IPS DF 6.9 (cell line): ENCODE measurements around the gene ZNF487.

Source experiments
- DNase-seq: peaks from one replicate; pipeline ENCODE4 v3.0.0-alpha.2; 2013; ENCODE audit warnings: low read depth, low spot score
- H3K27ac ChIP-seq: one replicate; pipeline ENCODE4 v1.5.1; 2013; ENCODE audit warnings: low read length, control low read depth
- H3K27me3 ChIP-seq: 2 replicates; pipeline ENCODE4 v1.6.1; 2013; ENCODE audit warnings: mild to moderate bottlenecking, low read length; ENCODE audit not compliant: control insufficient read depth, insufficient read depth
- H3K36me3 ChIP-seq: 2 replicates; pipeline ENCODE4 v1.6.1; 2013; ENCODE audit warnings: low read length; ENCODE audit not compliant: control insufficient read depth, insufficient read depth
- H3K4me1 ChIP-seq: 2 replicates; pipeline ENCODE4 v1.6.1; 2013; ENCODE audit warnings: low read length; ENCODE audit not compliant: control insufficient read depth, insufficient read depth
- H3K4me3 ChIP-seq: 2 replicates; pipeline ENCODE4 v1.5.1; 2013; ENCODE audit warnings: mild to moderate bottlenecking, low read length
- H3K9me3 ChIP-seq: 2 replicates; pipeline ENCODE4 v1.6.1; 2013; ENCODE audit warnings: low read length, inconsistent platforms; ENCODE audit not compliant: control insufficient read depth, insufficient read depth
- WGBS: extraction: QIAGEN DNeasy Blood & Tissue Kit; methylation state at CpG from one replicate; pipeline ENCODE4 v1.1.7; 2013; ENCODE audit warnings: mixed read lengths, missing lambda C conversion rate; ENCODE audit not compliant: insufficient read length, insufficient coverage; 5-methylcytosine and 5-hydroxymethylcytosine counted together

Gene ZNF487

DNA sequence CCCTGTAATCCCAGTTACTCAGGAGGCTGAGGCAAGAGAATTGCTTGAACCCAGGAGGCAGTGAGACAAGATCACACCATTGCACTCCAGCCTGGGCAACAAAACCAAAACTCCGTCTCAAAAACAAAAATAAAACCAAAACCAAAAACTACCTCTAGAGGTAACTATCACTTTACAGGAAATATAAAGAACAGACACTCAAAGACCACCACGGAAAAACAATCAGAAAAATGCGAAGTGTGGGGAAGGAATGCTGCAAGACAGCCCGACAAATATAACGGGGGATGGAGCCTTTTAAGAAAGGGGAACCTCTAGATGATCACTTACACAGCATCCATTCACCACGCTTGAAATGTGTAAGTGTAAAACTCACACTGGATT lies 32.2 kb upstream of the ZNF487 start:
- no CpG with 5 or more reads among the region's 6 CpGs for whole genome bisulfite sequencing
- Histone ChIP-seq H3K4me3 (no peak overlapping the region), H3K36me3 (no peaks in the 10 kb centered on the region), H3K27ac (no peak overlapping the region), H3K9me3 (no peaks in the 10 kb centered on the region), H3K27me3 (no peaks in the 10 kb centered on the region), H3K4me1 (no peaks in the 10 kb centered on the region; the same call in 1 of the 2 replicates)
- no peak for DNase-seq

DNA sequence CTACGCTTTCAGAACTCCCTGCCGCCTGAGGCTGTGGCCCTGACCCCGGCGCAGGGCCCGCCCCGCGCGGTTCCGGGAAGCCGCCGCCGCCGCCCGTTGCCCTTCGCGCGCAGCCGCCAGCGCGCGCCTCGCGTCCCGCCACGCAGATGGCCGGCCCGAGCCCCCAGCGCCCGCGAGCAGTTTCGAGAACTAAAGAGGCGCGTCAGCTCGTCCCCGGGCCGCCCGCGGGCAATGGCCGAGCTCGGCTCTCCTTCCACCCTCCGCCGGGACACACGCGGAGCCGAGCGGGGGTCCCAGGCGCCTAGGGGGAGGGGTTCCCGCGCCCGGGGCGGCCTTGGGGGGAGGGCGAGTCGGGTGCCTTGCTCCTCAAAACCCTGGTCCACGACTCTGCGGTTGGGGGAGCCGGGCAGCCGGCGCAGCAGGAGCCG lies 29.7 kb upstream of the ZNF487 start:
- no peaks in the 10 kb centered on the region for H3K36me3 ChIP-seq
- H3K4me3 ChIP-seq, result peak overlapping the region; percentile 73
- H3K27me3 ChIP-seq, result no peaks in the 10 kb centered on the region
- no peaks in the 10 kb centered on the region for H3K9me3 ChIP-seq
- no peak for DNase-seq
- no peaks in the 10 kb centered on the region; the same call in 1 of the 2 replicates for H3K4me1 ChIP-seq
- no CpG with 5 or more reads among the region's 59 CpGs for WGBS
- no peak overlapping the region for H3K27ac ChIP-seq

DNA sequence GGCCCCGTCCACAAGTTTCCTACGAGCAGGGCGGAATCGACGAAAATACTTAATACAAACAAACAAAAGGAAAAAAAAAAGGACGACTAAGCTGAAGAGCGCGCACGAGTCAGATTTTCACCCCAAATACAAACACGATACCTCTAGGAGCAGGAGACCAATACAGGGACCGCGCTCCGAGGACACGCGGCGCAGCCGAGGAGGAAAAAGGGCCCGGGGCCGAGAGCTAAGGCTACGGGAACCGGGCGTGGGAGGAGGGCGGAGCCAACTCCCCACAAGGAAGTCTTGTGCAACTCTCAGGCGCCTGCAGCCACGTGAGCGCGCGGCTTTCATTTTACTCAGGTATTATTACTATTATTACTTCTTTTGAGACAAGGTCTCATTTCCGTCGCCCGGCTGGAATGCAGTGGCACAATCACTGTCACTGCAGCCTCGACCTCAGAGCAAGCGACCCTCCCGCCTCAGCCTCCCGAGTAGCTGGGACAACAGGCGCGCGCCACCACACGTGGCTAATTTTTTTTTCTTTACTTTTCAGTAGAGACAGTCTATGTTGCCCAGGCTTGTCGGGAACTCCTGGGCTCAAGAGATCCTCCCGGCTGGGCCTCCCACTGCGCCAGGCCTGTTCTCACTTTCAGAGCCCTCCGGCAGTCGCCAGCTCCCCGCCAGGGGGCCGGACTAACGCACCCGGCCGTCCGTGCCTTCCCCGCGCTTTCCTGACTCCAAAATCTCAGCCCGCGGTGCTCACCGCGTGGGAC lies 29.2 kb upstream of the ZNF487 start:
- no CpG with 5 or more reads among the region's 56 CpGs for WGBS
- no peaks in the 10 kb centered on the region for H3K9me3 ChIP-seq
- H3K4me3 ChIP-seq, result peak overlapping the region; percentile 73
- no peak for DNase-seq
- H3K27ac ChIP-seq, result no peak overlapping the region
- H3K4me1 ChIP-seq, result no peaks in the 10 kb centered on the region; the same call in 1 of the 2 replicates
- no peaks in the 10 kb centered on the region for H3K36me3 ChIP-seq
- no peaks in the 10 kb centered on the region for H3K27me3 ChIP-seq

DNA sequence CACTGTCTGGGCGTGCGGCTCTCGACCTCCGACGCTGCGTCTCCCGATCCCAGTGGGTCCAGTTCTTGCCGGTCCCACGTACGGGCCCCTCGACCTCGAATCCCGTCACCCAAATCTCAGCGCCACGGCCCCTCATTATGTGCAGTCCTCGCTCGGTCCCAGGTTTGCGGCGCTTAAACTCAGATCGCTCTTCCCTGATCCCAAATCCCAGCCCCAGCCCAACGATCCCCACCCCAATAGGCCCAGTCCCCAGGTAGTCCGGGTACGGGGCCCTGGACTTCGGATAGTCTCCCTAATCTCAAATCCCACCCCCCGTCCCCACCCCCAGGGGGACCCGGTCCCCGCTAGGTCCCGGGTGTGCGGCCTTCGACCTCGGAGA lies 28.6 kb upstream of the ZNF487 start:
- Histone ChIP-seq H3K9me3 (no peaks in the 10 kb centered on the region), H3K27me3 (no peaks in the 10 kb centered on the region), H3K27ac (no peak overlapping the region), H3K4me1 (no peaks in the 10 kb centered on the region; the same call in 1 of the 2 replicates), H3K36me3 (no peaks in the 10 kb centered on the region), H3K4me3 (peak overlapping the region; percentile 73)
- no CpG with 5 or more reads among the region's 31 CpGs for WGBS
- DNase-seq, result no peak

DNA sequence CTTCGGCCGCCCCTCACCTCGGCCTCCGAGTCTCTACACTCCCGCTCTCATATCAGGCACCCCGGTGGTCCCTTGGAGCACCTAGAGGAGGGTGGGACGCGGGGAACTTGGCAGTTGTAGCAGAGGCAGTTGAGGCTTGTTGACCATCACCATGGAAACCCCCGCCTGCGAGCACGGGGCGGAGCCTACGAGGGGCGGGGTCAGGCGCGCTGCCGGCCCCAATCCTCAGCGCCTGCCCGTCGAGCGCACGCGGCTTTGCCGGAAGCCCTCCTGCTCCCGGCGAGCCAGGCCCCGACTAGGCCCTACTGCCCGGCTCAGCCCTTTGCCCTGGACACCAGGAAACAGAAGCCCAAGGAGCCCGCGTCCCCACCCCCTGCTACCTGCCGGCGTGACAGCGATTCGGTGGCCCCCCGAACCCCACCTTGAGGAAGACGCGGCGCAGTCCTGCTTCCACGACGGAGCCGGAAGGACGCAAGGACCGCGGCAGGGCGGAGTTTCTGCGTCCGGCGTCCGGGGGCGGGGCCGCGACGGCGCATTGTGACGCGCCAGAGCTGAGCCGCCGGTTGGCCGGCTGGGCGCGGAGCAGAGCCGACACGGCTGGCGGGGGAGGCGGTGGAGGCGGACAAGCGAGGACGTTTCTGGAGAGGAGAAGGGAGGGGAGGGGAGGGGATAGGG lies 28.1 kb upstream of the ZNF487 start, which contains the start of gene HNRNPF:
Gene HNRNPF, minus strand, starts transcription at position 477 of the 675 bp plus-strand sequence. CDS start 21,302 bp downstream, outside the sequence.
- Histone ChIP-seq H3K4me1 (no peaks in the 10 kb centered on the region; the same call in 1 of the 2 replicates), H3K36me3 (no peaks in the 10 kb centered on the region), H3K27me3 (no peaks in the 10 kb centered on the region), H3K27ac (no peak within 1 kb of the TSS), H3K4me3 (peak within 1 kb of the TSS; percentile 73), H3K9me3 (no peaks in the 10 kb centered on the region)
- no CpG with 5 or more reads among the region's 68 CpGs for WGBS
- peak; percentile 88 for DNase-seq

DNA sequence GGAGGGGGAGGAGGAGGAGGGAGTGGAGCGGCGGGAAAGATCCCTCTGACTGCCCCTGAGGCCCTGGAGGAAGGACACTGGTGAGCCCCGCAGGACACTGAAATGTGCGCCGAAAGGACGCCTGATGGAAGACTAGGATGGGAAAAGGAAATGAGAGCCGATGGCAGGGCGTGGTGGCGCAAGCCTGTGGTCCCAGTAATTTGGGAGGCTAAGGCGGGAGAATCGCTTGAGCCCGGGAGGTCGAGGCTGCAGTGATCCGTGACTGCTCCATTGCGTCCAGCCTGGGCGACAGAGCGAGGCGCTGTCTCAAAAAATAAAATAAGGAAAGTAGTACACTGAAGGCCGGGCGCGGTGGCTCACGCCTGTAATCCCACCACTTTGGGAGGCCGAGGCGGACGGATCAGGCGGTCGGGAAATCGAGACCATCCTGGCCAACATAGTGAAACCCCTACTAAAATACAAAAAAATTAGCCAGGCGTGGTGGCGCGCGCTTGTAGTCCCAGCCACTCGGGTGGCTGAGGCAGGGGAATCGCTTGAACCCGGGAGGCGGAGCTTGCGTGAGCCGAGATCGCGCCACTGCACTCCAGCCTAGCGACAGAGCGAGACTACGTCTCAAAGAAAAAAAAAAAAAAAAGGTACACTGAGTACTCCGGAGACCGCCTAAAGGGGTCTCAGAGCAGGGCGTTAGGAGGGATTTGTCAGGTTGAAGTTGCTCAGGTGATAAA lies 27.4 kb upstream of the ZNF487 start:
- H3K27ac ChIP-seq, result no peak overlapping the region
- no CpG with 5 or more reads among the region's 46 CpGs for WGBS
- no peak for DNase-seq
- no peaks in the 10 kb centered on the region for H3K36me3 ChIP-seq
- peak overlapping the region; percentile 36; the same call in 1 of the 2 replicates for H3K4me3 ChIP-seq
- H3K27me3 ChIP-seq, result no peaks in the 10 kb centered on the region
- H3K9me3 ChIP-seq, result no peaks in the 10 kb centered on the region
- no peaks in the 10 kb centered on the region; the same call in 1 of the 2 replicates for H3K4me1 ChIP-seq

DNA sequence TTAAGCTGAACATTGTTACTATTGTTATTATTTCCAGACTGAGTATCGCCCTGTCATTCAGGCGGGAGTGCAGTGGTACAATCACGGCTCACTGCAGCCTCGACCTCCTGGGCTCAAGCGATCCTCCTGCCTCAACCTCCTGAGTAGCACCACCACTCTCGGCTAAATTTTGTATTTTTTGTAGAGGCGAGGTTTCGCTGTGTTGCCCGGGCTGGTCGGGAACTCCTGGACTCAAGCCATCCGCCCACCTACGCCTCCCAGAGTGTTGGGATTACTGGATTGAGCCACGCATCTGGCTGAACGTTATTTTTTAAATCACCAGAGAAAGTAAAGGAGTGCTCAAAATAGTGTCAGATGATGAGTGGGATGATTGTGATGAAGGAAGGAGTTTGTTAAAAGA lies 26.6 kb upstream of the ZNF487 start:
- Histone ChIP-seq H3K4me3 (no peak overlapping the region), H3K36me3 (no peaks in the 10 kb centered on the region), H3K4me1 (no peaks in the 10 kb centered on the region), H3K27me3 (no peaks in the 10 kb centered on the region), H3K9me3 (no peaks in the 10 kb centered on the region), H3K27ac (no peak overlapping the region)
- WGBS, result no CpG with 5 or more reads among the region's 14 CpGs
- DNase-seq, result no peak

DNA sequence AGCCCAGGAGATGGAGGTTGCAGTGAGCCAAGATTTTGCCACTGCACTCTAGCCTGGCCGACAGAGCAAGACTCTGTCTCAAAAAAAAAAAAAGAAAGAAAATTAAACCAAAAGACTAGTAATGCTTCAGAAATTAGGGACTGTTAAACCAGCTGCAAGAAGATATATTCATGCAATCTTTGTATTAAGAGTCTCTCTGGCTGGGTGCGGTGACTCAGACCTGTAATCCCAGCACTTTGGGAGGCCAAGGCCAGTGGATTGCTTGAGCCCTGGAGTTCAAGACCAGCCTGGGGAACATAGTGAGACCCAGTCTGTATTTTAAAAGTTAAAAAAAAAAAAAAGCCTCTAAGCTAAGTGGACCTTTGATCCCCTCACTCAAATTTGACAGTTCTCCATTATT lies 25.4 kb upstream of the ZNF487 start:
- Histone ChIP-seq H3K27ac (no peak overlapping the region), H3K36me3 (no peaks in the 10 kb centered on the region), H3K27me3 (no peaks in the 10 kb centered on the region), H3K9me3 (no peaks in the 10 kb centered on the region), H3K4me3 (no peak overlapping the region), H3K4me1 (no peaks in the 10 kb centered on the region)
- no CpG with 5 or more reads among the region's 2 CpGs for WGBS
- no peak for DNase-seq

DNA sequence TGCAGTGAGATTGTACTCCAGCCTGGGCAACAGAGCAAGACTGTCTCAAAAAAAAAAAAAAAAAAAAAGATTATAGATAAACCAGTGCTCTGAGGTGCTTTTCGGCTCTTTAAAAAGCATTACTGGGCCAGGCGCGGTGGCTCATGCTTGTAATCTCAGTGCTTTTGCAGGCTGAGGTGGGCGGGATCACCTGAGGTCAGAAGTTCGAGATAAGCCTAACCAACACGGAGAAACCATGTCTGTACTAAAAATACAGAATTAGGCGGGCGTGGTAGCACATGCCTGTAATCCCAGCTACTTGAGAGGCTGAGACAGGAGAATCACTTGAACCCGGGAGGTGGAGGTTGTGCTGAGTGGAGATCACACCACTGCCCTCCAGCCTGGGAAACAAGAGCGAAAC lies 21.4 kb upstream of the ZNF487 start:
- no peak for DNase-seq
- Histone ChIP-seq H3K27me3 (no peaks in the 10 kb centered on the region), H3K4me1 (no peaks in the 10 kb centered on the region), H3K36me3 (no peaks in the 10 kb centered on the region), H3K27ac (no peak overlapping the region), H3K9me3 (no peaks in the 10 kb centered on the region), H3K4me3 (no peak overlapping the region)
- WGBS, result no CpG with 5 or more reads among the region's 10 CpGs

DNA sequence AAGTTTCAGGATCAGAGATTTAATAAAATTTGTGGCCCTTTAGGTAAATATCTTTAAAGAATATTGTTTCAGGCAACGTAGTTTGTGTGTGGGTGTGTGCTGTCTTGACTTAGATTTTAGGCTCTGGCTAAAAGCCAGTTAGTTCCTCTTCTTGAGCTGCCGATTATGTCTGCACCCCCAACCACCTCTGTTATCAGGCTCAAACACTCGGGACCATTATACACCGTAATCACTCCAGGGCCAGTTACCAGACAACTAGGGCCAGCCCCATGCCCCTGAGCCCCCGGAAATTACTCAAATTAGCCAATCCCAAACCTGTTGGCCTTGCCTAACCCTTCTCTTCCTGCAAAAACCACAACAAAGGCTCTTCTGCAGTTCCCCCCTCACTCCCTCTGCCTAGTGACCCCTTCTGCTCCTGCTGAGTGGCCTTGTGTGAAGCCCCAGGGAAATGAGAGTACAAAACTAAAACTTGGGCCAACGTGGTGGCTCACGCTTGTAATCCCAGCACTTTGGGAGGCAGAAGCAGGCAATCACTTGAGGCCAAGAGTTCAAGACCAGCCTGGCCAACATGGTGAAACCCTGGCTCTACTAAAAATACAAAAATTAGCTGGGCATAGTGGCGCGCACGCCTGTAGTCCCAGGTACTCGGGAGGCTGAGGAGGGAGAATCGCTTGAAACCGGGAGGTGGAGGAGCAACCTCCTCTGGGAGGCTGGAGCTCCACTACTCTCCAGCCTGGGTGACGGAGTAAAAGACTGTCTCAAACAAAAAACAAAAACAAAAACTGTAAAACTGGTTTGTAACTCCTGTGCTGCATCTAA lies 18.8 kb upstream of the ZNF487 start:
- Histone ChIP-seq H3K27me3 (no peaks in the 10 kb centered on the region), H3K9me3 (no peaks in the 10 kb centered on the region), H3K27ac (no peak overlapping the region), H3K36me3 (no peaks in the 10 kb centered on the region), H3K4me3 (no peak overlapping the region), H3K4me1 (no peaks in the 10 kb centered on the region)
- no CpG with 5 or more reads among the region's 14 CpGs for WGBS
- no peak for DNase-seq
